Erythroblast (primary cell): ENCODE results near the gene NRG2.

Experiments used
- GATA1 ChIP-seq: IDR thresholded peaks from 2 replicates; pipeline ENCODE4 v1.6.1; 2011; ENCODE audit warnings: low read depth, mild to moderate bottlenecking, control low read depth, low read length, moderate library complexity
- POLR2A ChIP-seq: IDR thresholded peaks from 2 replicates; pipeline ENCODE4 v1.6.1; 2011; ENCODE audit warnings: mild to moderate bottlenecking, low read length

DNA sequence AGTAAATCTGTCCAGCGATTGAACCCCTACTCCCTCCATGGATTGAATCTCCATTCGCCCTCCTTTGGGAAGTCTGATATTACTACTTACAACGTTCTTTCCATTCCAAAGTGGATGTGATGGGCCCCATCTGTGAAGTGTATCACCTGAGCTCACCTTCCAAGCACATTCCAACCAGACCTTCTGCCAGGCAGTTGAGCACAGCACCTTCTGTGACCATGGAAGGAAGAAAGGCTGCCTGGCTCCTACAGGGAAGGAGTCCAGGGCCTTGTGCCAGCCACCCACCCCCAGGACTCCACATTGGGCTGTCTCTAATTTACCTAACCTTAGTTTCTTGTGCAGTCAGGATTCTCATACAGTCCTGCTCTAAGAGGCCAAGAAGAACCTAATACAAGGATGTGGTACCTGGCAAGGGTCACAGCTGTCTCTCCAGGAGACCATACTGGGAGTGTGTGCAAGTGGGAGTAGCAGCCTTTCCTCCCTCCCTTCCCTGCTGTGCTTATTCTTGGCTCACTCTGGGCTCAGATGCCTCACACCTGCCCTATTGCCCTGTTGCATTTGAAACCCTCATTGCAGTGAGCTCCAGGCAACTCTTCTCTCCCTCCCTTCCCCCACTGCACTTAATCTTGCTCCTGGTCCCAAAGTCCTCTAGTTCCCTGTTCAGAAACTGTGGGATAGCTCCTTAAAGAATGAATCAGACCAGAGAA is 116.1 kb downstream of the NRG2 start:
- TF ChIP-seq POLR2A (no peak), GATA1 (no peak)
